HEK293 (cell line): Measurements from ENCODE around the gene LYSMD3.

Experiments
- CTCF ChIA-PET: fragments of 350-600 bp; formaldehyde crosslinking; extraction: SDS; loops from one replicate; lab custom pipeline; 2021; ENCODE audit warnings: antibody characterized with exemption; lab: Yijun Ruan, JAX
- POLR2A ChIA-PET: fragments of 300-600 bp; formaldehyde crosslinking; extraction: SDS; loops from one replicate; lab custom pipeline; 2020; ENCODE audit warnings: antibody characterized with exemption, inconsistent platforms; lab: Yijun Ruan, JAX
- H3K27ac ChIP-seq: fragments of 200-500 bp; sonication (Bioruptor generic); 2 replicates; pipeline ENCODE4 v1.5.1; 2014; ENCODE audit warnings: low read depth, low read length, control low read depth, inconsistent platforms; ENCODE audit errors: extremely low read depth
- H3K36me3 ChIP-seq, 2 experiments: fragments of 200-500 bp in 1 of 2; sonication (Bioruptor generic) in 1 of 2; 1 replicate in 1 of 2; 2 replicates in 1 of 2; pipeline ENCODE4 v1.5.1; 2014 to 2017; ENCODE audit warnings: inconsistent platforms in 2 of 2, low read length in 2 of 2; ENCODE audit not compliant: control insufficient read depth in 2 of 2, insufficient read depth in 1 of 2
- H3K4me1 ChIP-seq: fragments of 200-500 bp; sonication (Bioruptor generic); 2 replicates; pipeline ENCODE4 v1.5.1; 2014; ENCODE audit warnings: mild to moderate bottlenecking, low read length, inconsistent platforms; ENCODE audit not compliant: control insufficient read depth, insufficient read depth
- H3K4me3 ChIP-seq: 2 replicates; pipeline ENCODE4 v1.5.1; 2011; ENCODE audit warnings: low read depth, mild to moderate bottlenecking, control low read depth, low read length, moderate library complexity
- H3K9me3 ChIP-seq: fragments of 200-500 bp; sonication (Bioruptor generic); 2 replicates; pipeline ENCODE4 v1.5.1; 2014; ENCODE audit warnings: low read depth, low read length, inconsistent platforms; ENCODE audit not compliant: control insufficient read depth, insufficient read depth
- ATF2 ChIP-seq: fragments of 450-650 bp; formaldehyde crosslinking; IDR thresholded peaks from 2 replicates; pipeline ENCODE4 v1.5.1; 2016; ENCODE audit warnings: missing biosample characterization, missing genetic modification characterization, low read depth
- HOXC10 ChIP-seq: sonication (generic); formaldehyde crosslinking; IDR thresholded peaks from 2 replicates; pipeline ENCODE4 v1.8.1; 2023; ENCODE audit warnings: mild to moderate bottlenecking, missing genetic modification reagents
- PRDM4 ChIP-seq: fragments of 450-650 bp; formaldehyde crosslinking; IDR thresholded peaks from 2 replicates; pipeline ENCODE4 v1.5.1; 2017; ENCODE audit warnings: missing biosample characterization, missing genetic modification characterization
- TRIM28 ChIP-seq: IDR thresholded peaks from 2 replicates; pipeline ENCODE4 v1.6.1; 2011; ENCODE audit warnings: low read length, control low read depth, borderline replicate concordance
- YY2 ChIP-seq: fragments of 450-650 bp; formaldehyde crosslinking; IDR thresholded peaks from 2 replicates; pipeline ENCODE4 v1.5.1; 2016; ENCODE audit warnings: missing biosample characterization, missing genetic modification characterization
- ZBTB1 ChIP-seq: fragments of 450-650 bp; formaldehyde crosslinking; IDR thresholded peaks from 2 replicates; pipeline ENCODE4 v1.5.1; 2016; ENCODE audit warnings: missing biosample characterization, missing genetic modification characterization
- ZFP3 ChIP-seq: fragments of 450-650 bp; formaldehyde crosslinking; IDR thresholded peaks from 2 replicates; pipeline ENCODE4 v1.5.1; 2016; ENCODE audit warnings: low read depth, missing biosample characterization, missing genetic modification characterization
- ZIC2 ChIP-seq: fragments of 450-650 bp; formaldehyde crosslinking; IDR thresholded peaks from 2 replicates; pipeline ENCODE4 v1.5.1; 2016; ENCODE audit warnings: missing biosample characterization, missing genetic modification characterization
- ZNF132 ChIP-seq: fragments of 450-650 bp; formaldehyde crosslinking; IDR thresholded peaks from 2 replicates; pipeline ENCODE4 v1.5.1; 2017; ENCODE audit warnings: missing biosample characterization, missing genetic modification characterization, borderline replicate concordance
- ZNF174 ChIP-seq: fragments of 450-650 bp; formaldehyde crosslinking; IDR thresholded peaks from 2 replicates; pipeline ENCODE4 v1.5.0; 2017; ENCODE audit warnings: missing biosample characterization, mild to moderate bottlenecking, missing genetic modification characterization
- ZNF211 ChIP-seq: fragments of 450-650 bp; formaldehyde crosslinking; IDR thresholded peaks from 2 replicates; pipeline ENCODE4 v1.5.1; 2016; ENCODE audit warnings: low read depth, missing biosample characterization, missing genetic modification characterization
- ZNF26 ChIP-seq: fragments of 450-650 bp; formaldehyde crosslinking; IDR thresholded peaks from 2 replicates; pipeline ENCODE4 v1.5.1; 2016; ENCODE audit warnings: missing biosample characterization, missing genetic modification characterization
- ZNF274 ChIP-seq, 2 experiments: fragments of 200-500 bp in 1 of 2; fragments of 450-650 bp in 1 of 2; sonication (Bioruptor generic) in 1 of 2; formaldehyde crosslinking in 1 of 2; IDR thresholded peaks; 2 replicates each; pipeline versions ENCODE4 v1.5.1 to v1.6.1; 2014 to 2016; ENCODE audit warnings: borderline replicate concordance in 1 of 2, inconsistent platforms in 1 of 2, low read length in 1 of 2, missing biosample characterization in 1 of 2, missing genetic modification characterization in 1 of 2
- ZNF366 ChIP-seq: fragments of 450-650 bp; formaldehyde crosslinking; conservative IDR thresholded peaks from 2 replicates; pipeline ENCODE4 v1.5.1; 2016; ENCODE audit warnings: missing biosample characterization, missing genetic modification characterization
- ZNF433 ChIP-seq: fragments of 450-650 bp; formaldehyde crosslinking; IDR thresholded peaks from 2 replicates; pipeline ENCODE4 v1.5.1; 2016; ENCODE audit warnings: missing biosample characterization, missing genetic modification characterization, low read depth
- ZNF473 ChIP-seq: fragments of 450-650 bp; formaldehyde crosslinking; IDR thresholded peaks from 2 replicates; pipeline ENCODE4 v1.5.1; 2017; ENCODE audit warnings: missing biosample characterization, missing genetic modification characterization
- ZNF624 ChIP-seq: fragments of 450-650 bp; formaldehyde crosslinking; IDR thresholded peaks from 2 replicates; pipeline ENCODE4 v1.5.1; 2017; ENCODE audit warnings: missing biosample characterization, missing genetic modification characterization
- ZNF626 ChIP-seq: fragments of 450-650 bp; sonication (Bioruptor Pico); formaldehyde crosslinking; IDR thresholded peaks from 2 replicates; pipeline ENCODE4 v1.5.1; 2018; ENCODE audit warnings: missing biosample characterization, missing genetic modification characterization, inconsistent platforms
- ZNF692 ChIP-seq: fragments of 450-650 bp; formaldehyde crosslinking; IDR thresholded peaks from 2 replicates; pipeline ENCODE4 v1.5.1; 2016; ENCODE audit warnings: missing biosample characterization, missing genetic modification characterization
- TF ChIP-seq, protein P1 (sequence below): fragments of 450-650 bp; formaldehyde crosslinking; IDR thresholded peaks from 2 replicates; pipeline ENCODE4 v1.5.1; 2016; ENCODE audit warnings: missing biosample characterization, missing genetic modification characterization
- TF ChIP-seq, protein P2 (sequence below): fragments of 450-650 bp; formaldehyde crosslinking; IDR thresholded peaks from 2 replicates; pipeline ENCODE4 v1.5.1; 2017; ENCODE audit warnings: missing biosample characterization, mild to moderate bottlenecking, missing genetic modification characterization, moderate library complexity

Gene LYSMD3

GRCh38 chr5:90514520-90514919 is 14.9 kb downstream of the LYSMD3 start (continued):
- TF ChIP-seq ZNF473 (tag by site-specific recombination), result no peak
- no peak for TF ChIP-seq ZNF433 (tag by site-specific recombination)

- ChIA-PET POLR2A (interaction anchor here (0.7 to 0.9 kb wide), 2 partner anchors 8 to 35 kb away, joined by 3 to 4 read pairs; partner anchors contain the start of gene POLR3G), CTCF (interaction anchor here (0.9 to 1.0 kb wide), 2 partner anchors 20 to 36 kb away, joined by 3 to 4 read pairs; partner anchors contain the start of genes MBLAC2 and POLR3G)
- TF ChIP-seq YY2 (no peak), ZNF692 (tag by site-specific recombination) (no peak), ZNF366 (no peak), ZNF132 (no peak), PRDM4 (tag by site-specific recombination) (no peak), ZBTB1 (no peak), TRIM28 (no peak), ZNF211 (tag by site-specific recombination) (no peak)
- TF ChIP-seq, protein P1, sequence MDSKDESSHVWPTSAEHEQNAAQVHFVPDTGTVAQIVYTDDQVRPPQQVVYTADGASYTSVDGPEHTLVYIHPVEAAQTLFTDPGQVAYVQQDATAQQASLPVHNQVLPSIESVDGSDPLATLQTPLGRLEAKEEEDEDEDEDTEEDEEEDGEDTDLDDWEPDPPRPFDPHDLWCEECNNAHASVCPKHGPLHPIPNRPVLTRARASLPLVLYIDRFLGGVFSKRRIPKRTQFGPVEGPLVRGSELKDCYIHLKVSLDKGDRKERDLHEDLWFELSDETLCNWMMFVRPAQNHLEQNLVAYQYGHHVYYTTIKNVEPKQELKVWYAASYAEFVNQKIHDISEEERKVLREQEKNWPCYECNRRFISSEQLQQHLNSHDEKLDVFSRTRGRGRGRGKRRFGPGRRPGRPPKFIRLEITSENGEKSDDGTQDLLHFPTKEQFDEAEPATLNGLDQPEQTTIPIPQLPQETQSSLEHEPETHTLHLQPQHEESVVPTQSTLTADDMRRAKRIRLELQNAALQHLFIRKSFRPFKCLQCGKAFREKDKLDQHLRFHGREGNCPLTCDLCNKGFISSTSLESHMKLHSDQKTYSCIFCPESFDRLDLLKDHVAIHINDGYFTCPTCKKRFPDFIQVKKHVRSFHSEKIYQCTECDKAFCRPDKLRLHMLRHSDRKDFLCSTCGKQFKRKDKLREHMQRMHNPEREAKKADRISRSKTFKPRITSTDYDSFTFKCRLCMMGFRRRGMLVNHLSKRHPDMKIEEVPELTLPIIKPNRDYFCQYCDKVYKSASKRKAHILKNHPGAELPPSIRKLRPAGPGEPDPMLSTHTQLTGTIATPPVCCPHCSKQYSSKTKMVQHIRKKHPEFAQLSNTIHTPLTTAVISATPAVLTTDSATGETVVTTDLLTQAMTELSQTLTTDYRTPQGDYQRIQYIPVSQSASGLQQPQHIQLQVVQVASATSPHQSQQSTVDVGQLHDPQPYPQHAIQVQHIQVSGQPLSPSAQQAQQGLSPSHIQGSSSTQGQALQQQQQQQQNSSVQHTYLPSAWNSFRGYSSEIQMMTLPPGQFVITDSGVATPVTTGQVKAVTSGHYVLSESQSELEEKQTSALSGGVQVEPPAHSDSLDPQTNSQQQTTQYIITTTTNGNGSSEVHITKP (tag by site-specific recombination), result no peak
- TF ChIP-seq, protein P2, sequence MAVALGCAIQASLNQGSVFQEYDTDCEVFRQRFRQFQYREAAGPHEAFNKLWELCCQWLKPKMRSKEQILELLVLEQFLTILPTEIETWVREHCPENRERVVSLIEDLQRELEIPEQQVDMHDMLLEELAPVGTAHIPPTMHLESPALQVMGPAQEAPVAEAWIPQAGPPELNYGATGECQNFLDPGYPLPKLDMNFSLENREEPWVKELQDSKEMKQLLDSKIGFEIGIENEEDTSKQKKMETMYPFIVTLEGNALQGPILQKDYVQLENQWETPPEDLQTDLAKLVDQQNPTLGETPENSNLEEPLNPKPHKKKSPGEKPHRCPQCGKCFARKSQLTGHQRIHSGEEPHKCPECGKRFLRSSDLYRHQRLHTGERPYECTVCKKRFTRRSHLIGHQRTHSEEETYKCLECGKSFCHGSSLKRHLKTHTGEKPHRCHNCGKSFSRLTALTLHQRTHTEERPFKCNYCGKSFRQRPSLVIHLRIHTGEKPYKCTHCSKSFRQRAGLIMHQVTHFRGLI (tag by site-specific recombination), result no peak
- Histone ChIP-seq H3K4me1 (no peaks in the 10 kb centered on the region), H3K27ac (no peak overlapping the region), H3K4me3 (no peak overlapping the region), H3K36me3 (peaks cover 0 to 4% of the 10 kb centered on the region in 2 experiments), H3K9me3 (no peaks in the 10 kb centered on the region)
Measured at GRCh38 chr5:90510438-90510837, 18.9 kb downstream of the LYSMD3 start.

- H3K27ac ChIP-seq, result no peak overlapping the region
- ChIA-PET CTCF (no interaction called here), POLR2A (no interaction called here)
- H3K9me3 ChIP-seq, result no peaks in the 10 kb centered on the region
- no peaks in the 10 kb centered on the region for H3K36me3 ChIP-seq
- H3K4me1 ChIP-seq, result no peaks in the 10 kb centered on the region
- H3K4me3 ChIP-seq, result no peak overlapping the region
- no peak for TF ChIP-seq ZFP3
- no peak for TF ChIP-seq ATF2 (tag by site-specific recombination)
- no peak for TF ChIP-seq ZNF26 (tag by site-specific recombination)
- no peak for TF ChIP-seq ZNF624
- no peak for TF ChIP-seq ZNF626 (tag by site-specific recombination)
- no peak for TF ChIP-seq HOXC10 (CRISPR knock-in tag)
- TF ChIP-seq ZNF274 (IDR thresholded peaks at IDR 0.05; ENCODE audit: low read length), result no peak
- no peak for TF ChIP-seq ZNF274 (tag by site-specific recombination; IDR thresholded peaks at IDR 0.05; ENCODE audit: borderline replicate concordance)
- no peak for TF ChIP-seq ZIC2 (tag by site-specific recombination)
- TF ChIP-seq ZNF174 (tag by site-specific recombination), result no peak
Measured at GRCh38 chr5:90506221-90506620, 23.2 kb downstream of the LYSMD3 start.
